GM18858 (cell line): ENCODE measurements around the gene SVOPL.
A peak's percentile ranks its signal among the peaks of the same experiment; 100 is the strongest.
"Not testable (repeated sequence)": the region's sequence is repeated elsewhere in the genome, so short reads cannot be mapped to it uniquely, and the experiment has no call there.

Experiments
- ATAC-seq: cut with Tn5 transposase; IDR thresholded peaks from one replicate; pipeline ENCODE4 v1.9.1; 2021; ENCODE audit not compliant: unreplicated experiment

Gene SVOPL

GRCh38 chr7:138700857-138701536 is at the start of gene SVOPL:
Gene SVOPL, minus strand, starts transcription at chr7:138701362. Its CDS starts 22,317 bp downstream, at chr7:138679045.
- ATAC-seq, result no peak

- ATAC-seq, result no peak
Observed at GRCh38 chr7:138750473-138750872, 49.3 kb upstream of the SVOPL start.

GRCh38 chr7:138749960-138750359 is 48.8 kb upstream of the SVOPL start:
- ATAC-seq, result no peak

- no peak for ATAC-seq
Observed at GRCh38 chr7:138748666-138749065, 47.5 kb upstream of the SVOPL start.

GRCh38 chr7:138746073-138746472 is 44.9 kb upstream of the SVOPL start:
- no peak for ATAC-seq

DNA sequence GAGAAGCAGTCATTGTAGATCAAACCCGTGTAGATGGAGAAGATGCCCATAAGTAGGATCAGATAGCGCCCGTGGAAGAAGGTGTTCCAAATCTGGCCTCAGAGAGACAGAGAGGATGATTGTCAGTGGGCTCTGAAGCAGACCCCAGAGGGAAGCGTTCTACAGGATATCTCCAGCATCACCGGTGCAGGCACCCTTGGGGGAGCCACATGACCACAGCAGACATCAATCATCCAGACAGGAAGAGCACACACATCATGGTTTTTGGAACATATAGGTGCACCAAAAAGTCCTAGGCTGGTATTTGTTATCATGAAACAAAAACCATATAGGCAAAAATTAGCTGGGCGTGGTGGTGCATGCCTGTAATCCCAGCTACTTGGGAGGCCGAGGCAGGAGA is 44.0 kb upstream of the SVOPL start:
- no peak for ATAC-seq

- ATAC-seq, result no peak
Observed at GRCh38 chr7:138741453-138741735, 40.2 kb upstream of the SVOPL start.

- no peak for ATAC-seq
Observed at GRCh38 chr7:138739859-138740258, 38.7 kb upstream of the SVOPL start.

GRCh38 chr7:138738551-138739335 is 37.6 kb upstream of the SVOPL start:
- ATAC-seq, result peak; percentile 96

GRCh38 chr7:138738114-138738513 is 37.0 kb upstream of the SVOPL start:
- no peak for ATAC-seq

DNA sequence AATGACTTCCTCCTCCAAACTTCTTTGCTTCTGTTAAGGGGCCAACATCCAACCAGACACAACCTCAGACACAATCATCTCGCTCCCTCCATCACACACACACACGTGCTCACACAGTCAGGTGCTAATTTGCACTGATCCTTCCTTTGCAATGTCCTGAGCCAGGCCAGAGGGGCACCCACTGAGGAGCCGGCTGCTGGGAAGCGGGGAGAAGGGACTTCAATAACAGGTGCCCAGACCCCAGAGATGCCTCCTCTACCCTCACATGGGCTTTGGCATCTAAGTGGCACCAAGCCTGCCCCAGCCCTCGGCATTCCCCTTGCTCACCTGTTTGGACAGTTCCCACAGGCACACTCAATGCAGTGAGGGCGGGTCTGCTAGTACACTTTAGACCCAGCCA is 34.2 kb upstream of the SVOPL start:
- no peak for ATAC-seq

DNA sequence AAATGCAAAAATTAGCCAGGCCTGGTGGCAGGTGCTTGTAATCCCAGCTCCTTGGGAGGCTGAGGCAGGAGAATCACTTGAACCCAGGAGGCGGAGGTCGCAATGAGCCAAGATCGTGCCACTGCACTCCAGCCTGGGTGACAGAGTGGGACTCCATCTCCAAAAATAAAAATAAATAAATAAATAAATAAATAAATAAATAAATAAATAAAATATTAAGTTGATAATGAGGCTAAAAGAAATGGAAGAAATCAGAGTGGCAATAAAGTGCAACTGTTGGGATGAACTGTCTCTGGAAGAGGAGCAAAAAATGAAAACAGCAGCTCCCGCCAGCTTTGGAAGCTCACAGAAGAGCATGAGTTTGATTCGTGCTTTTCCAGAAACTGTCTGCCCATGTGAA is 30.6 kb upstream of the SVOPL start:
- not testable (repeated sequence) for ATAC-seq

GRCh38 chr7:138729444-138729843 is 28.3 kb upstream of the SVOPL start:
- ATAC-seq, result no peak

- ATAC-seq, result no peak
Observed at GRCh38 chr7:138727336-138728099, 26.4 kb upstream of the SVOPL start.

GRCh38 chr7:138726288-138726687 is 25.1 kb upstream of the SVOPL start:
- no peak for ATAC-seq

DNA sequence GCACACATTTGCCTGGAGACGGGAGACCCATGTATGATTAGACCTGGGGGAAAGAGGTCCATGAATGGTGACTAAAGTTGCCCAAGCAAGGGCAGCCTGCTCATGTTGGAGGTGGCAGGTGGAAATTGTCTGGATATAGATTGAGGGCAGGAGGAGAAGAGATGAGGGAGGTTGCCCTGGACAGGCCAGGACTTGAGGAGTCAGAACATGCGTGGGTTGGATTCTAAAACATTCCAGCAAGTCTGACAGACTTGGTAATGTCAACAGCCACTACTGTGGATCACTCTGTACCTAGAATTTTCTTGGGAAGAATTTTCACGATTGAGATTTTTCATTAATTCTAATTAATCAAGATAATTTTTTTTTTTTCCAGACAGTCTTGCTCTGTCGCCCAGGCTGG is 19.1 kb upstream of the SVOPL start:
- ATAC-seq, result no peak

- ATAC-seq, result no peak
Observed at GRCh38 chr7:138716889-138717288, 15.7 kb upstream of the SVOPL start.

DNA sequence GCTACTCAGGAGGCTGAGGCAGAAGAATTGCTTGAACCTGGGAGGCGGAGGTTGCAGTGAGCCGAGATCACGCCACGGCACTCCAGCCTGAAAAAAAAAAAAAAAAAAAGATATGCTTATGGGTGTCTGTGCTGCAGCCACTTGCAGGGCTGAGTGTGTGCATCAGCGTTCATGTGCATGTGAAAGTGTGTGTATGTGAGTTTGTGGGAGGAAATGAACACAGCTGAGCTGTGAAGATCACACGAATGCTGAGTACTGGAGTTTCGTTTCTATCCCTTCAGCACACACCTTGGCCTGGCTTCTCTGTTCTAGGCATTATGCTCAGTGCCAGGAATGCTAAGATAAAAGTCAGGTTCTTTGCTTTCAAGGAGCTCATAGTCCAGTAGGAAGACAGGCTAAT is 12.0 kb upstream of the SVOPL start:
- no peak for ATAC-seq

DNA sequence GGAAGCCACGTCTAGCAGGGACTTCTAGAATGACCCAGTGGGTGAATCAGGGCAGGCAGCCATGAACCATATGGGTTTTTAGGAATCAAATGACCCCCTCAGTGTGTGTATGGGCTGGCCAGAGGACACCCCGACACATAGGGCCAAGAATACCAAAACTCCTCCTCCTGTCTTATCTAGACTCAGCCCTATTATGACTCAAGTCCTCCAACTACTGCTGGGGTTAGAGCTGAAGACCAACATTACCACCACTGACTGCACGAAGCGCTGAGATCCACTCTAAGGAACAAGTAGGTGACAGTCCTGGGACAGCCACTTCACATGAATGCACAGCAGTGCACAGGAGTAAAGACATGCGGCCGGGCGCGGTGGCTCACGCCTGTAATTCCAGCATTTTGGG is 11.5 kb upstream of the SVOPL start:
- ATAC-seq, result no peak

- ATAC-seq, result no peak
Observed at GRCh38 chr7:138710536-138711385, 9.6 kb upstream of the SVOPL start.

DNA sequence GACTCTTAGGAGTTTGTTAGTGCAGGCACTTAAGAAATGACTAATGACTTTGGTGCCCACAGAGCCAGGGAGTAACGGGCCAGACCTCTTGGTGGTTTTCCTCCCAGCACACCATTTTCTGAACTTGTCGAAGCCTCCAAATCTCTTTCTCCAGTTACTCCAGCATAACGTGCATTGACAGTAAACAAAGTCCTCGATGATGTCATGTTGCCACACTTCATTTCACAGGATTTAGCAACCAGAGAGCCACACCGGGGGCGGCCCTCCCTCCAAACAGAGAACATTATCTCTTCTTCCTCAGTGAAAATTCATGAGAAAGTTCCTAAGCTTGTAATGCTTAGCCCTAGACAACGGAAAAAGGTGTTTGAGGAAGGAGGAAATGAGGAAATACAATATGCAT is 4.0 kb upstream of the SVOPL start:
- no peak for ATAC-seq
